Dermis microvascular lymphatic vessel endothelial cell (primary cell): ENCODE data around the gene RIGI. TPM values are rescaled to one million over a fixed set of nuclear protein-coding genes. Genes with fewer than 3 reads are reported as not detected.
"Not testable (repeated sequence)": the region's sequence is repeated elsewhere in the genome, so short reads cannot be mapped to it uniquely, and the experiment has no call there.

Experiments
- DNase-seq, 2 donors: peaks; one replicate each; pipeline versions ENCODE4 v3.0.0 to v3.0.0-alpha.2; 2010; ENCODE audit warnings: low read depth in 2 of 2
- total RNA-seq: library from RNA; depleted of rRNA; stranded (reverse); fragments of >200 nt; gene quantifications from 2 replicates; pipeline ENCODE4 v1.2.1, GENCODE V29; 2014

RIGI gene
- total RNA-seq, result 14.0 and 15.3 TPM in 2 replicates

DNA sequence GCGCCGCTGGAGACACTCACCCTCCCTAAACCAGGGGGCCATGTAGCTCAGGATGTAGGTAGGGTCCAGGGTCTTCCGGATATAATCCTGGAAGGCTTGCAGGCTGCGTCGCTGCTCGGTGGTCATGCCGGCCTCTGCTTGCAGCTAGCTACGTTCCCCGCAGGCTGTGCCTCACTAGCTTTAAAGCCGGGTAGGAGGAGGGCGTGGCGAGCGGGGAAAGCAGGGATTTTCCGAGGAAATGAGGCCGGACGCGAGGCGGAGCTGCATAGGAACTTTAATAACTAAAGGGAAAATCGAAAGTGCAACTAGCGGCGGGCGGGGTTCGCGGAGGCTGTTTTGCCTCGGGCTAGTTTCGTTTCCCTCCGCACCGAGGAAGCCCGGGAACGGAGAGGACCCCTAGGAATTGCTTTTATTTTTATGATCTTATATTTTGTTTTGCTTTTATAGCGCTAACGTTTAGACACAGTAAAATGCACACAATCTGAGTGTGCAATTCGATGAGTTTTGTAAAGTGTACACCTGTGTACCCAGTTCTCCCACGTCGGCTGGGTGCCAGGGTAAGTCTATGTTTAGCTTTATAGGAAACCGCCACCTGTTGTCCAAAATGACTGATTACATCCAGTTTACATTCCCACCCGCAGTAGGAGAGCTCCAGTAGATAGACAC, at the start of gene RIGI:
Gene RIGI, minus strand, starts transcription at position 156 of the 666 bp plus-strand sequence. Its CDS starts 30 bp downstream, at position 126.
- DNase-seq, result peak; percentile 92 to 96

DNA sequence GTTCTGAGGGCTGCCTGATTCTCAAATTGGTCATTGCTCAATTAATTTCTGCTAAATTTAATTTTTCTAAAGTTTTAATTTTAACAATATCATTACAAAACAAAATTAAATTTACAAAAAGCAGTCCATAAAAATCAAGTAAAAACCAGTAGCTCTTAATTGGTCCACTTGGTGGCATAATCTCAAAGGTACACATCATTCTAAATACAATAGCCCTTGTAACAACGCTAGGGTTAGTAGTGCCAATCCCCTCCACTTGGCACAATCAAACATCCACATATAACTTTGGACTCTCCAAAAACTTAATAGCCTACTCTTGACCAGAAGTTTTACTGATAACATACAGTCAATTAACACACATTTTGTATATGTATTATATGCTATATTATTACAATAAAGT, 48.9 kb upstream of the RIGI start:
- no peak for DNase-seq

DNA sequence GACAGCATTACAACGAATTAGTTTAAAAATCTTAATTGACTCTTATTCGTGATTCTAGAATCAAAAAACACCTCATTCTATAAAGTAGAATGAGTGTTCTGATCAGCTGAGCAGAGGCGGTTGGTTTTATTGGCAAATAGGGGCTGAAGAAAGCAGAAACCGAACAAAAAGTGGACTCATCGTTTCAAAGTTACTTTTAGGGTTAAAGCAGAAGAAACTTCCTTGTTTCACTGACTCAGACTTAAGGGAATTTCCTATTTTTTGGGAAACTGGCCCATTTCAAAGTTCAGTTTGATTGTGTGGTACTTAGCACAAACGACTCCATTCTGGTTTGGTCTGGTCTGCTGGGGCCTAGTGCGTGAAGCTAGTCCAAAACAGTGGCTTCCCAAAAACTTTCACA, 47.8 kb upstream of the RIGI start:
- DNase-seq, result no peak

DNA sequence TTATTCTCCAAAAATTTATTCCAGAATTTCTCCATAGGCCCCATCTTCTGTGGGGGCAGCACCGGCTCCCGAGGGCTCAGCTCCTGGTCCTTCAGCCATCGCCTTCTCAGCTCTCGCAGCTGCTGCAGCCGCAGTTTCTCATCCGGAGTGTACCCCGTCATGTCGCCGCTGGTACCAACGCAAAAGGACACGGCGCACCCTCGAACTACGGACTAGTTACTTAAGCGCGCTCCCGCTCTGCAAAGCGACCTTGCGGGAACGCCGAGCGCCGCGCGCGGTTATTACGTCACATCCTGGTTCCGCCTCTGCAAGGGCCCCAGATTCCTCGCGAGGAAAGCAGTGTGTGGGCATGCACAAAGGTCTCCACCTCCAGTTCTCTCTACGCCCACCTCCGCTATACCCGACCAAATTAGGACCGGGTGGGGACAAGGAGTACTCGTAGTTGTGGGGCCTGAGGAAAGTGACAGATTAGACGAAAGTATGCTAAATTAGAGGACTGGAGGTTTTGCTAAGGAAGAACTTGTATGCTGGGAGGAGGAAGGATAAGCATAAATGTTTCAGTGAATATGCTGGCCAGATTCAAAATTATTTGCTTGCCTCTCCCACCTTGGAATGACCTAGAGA, 47.0 kb upstream of the RIGI start, which contains the start of gene NDUFB6:
Gene NDUFB6, minus strand, starts transcription at position 260 of the 624 bp plus-strand sequence. Its CDS starts 99 bp downstream, at position 161.
- peak; percentile 86 to 92 for DNase-seq

DNA sequence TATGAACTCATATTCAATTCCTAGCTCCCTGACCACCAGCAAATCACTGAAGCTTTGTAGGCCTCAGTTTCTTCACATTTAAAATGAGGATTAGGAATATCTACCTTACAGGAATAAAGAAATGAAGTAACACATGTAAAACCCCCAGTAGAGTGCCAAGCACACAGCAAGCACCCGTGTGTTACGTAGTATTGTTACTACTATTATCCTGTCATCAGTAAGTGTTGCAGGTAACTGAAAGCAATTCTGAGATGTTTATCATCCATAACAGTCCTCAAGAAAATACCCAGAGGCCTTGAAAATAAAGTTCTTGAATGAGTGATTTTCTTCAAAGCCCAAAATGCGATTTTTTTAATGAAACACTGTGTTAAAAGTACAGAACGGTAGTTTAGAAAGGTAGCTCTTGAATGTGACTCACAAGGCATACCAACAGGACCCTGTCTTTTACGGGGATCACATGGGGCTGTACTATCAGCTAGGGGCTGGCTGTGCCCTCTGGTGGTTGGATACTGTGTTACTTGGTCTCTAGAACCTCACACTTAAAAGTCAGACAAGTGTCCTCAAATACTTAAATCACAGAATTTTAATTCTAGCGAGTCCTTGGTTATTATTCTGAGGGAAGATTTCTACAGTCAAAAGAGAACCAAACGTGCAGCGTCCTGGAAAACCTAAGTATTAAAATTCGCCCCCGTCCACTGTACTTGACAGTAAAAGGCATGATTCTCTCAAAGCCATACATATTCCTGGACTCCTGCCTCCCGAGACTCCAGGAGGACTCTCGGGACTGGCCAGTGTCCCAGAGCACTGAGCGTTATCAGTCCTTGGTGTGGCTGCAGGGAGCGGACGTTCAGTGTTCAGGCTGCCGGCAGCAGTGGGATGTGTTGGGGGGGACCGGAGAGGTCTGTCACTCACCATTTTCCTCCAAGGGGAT, 46.2 kb upstream of the RIGI start:
- DNase-seq, result peak; percentile 77 to 90

DNA sequence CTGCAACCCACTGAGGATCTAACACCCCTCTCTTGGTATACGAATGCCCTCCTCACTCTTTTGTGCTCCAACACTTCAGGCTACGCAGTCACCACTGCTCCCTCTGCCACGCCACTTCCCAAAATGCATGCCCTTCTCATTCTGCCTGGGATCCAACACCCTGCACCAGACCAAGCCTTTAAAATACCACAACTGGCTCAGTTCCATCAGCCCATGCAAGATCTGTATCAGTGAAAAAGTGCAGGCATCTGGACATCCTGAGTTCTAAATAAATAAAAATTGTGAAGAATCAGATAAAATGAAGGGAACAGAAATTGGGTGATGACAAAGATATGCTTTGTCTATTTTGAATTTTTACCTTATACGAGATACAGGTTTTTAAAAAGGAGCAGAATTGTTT, 44.3 kb upstream of the RIGI start:
- DNase-seq, result no peak

DNA sequence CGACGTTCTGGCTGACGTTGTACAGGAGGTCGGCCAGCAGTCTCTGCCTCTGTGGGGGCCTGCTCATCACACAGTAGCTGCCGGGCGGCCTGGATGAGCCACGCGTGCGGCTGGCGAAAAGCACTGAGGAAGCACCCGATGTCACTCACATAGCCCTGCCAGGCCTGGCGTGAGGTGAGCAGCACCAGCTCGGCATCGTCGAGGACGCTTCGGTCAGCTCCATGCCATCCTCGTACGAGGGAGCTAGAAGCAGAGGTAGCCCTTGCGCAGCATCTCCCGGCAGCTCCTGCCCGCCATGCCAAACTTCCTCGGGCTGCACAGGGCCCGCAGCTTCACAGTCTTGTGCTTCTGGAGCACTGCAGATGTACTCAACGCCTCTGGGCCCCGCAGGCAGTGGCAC, 40.8 kb upstream of the RIGI start:
- DNase-seq, result no peak

DNA sequence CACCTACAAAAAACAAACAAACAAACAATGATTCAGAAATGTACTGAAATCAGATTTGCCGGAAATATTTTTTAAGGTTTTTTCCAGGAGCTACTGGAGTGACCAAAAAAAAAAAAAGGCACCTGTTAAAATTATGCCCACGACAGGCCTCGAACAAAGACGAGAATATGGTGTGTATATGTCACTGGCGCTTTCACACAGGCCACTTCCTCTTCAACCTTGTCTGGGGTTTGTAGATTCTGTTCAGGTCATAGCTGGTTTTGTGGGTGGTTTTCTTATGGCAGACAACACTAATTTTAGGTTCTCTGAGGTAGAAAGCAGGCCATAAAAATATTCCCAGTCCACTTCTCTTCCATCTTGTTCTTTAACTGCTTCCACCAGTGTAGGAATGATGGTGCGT, 40.0 kb upstream of the RIGI start:
- no peak for DNase-seq

DNA sequence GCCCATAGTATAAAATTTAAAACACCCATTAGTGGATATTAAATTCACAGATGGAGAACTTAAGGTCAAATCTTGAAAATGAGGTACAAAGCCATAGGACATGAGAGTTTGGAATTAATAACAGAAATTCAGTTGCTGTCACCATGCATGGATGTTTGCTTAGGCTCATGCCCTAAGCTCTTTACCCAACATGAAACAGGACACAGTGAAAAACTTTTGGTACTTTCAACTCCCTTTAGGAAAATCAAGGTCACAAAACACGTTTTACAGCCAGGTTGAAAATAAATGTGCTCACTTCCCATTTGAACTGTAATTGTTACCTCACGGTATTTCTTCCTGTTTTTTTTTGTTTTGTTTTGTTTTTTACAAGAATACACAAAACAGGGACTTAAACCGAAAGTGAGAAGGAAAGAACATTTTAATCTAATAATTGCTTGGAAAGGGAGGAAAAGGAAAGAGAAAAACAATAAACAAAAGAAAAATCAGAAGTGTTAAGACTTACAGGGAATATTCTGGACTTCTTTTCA, 32.5 kb upstream of the RIGI start:
- no peak for DNase-seq

DNA sequence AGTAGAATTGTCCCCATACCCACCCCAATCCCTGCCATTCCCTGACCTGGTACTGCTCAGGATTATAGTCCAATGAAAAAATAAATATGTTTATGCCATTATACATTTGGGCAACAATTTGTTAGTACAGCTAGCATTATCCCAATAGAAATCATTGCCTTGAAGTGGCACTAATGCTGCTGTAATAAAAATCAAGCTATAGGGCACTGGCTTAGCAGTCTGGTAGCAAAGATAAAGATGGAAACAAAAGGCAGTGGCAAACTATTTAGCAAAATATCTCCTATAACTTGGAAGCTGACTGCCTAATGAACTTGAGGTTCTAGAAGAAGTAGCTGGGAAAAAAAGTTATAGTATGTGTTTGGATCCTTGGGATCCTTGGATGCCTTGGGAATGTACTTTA, 28.6 kb upstream of the RIGI start:
- no peak for DNase-seq

DNA sequence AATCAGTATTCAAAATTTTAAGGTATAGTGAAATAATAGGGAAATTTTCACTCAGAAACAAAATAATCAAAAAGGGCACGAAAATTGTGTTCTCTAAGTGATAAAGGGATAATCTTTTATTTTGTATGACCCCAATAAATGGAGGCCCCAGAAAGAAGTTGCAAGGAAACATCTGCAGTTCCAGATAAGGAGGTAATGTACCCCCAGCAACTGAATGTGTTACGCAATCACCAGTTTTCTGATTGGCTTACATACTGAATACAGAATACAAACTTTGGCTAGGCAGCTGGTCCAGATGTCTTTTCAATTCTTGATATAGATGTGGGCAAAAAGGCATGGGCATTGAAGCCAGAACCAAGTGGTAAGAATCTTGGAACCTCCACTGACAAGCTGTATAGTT, 28.1 kb upstream of the RIGI start:
- no peak for DNase-seq

DNA sequence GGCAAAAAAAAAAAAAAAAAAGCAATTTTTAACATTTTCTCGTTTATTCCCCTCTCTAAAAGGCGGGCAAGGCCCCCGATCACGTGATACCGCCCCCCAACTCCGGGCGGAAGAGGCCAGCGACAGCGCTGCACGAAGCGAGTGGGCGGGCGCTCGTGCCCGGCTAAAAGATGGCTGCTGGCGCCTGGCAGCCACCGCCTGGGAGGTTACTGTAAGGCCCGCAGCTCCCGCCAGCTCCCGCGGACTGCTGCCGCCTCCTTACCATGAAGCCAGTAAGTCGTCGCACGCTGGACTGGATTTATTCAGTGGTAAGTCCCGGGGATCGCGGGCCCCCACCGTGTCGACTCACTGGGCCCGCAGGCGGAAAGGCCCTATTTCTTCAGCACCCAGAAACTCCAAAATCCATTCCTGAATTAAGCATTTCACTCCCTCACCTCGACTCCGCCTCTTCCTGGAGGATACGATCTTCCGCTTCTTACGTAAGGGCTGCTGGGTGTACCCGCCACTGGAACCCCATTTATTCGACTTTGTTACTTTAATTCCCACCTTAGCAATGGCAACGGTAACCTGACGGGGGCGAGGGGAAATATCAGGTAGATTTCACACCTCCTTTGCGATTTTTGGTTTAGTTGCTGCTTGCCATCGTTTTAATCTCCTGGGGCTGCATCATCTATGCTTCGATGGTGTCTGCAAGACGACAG, 26.3 kb upstream of the RIGI start, which contains the start of the genes SMIM27 and TOPORS:
Gene SMIM27, plus strand, starts transcription at position 156 of the 701 bp plus-strand sequence. Its CDS starts 108 bp downstream, at position 264.
Gene TOPORS, minus strand, starts transcription at position 415 of the 701 bp plus-strand sequence. Its CDS starts 150 bp downstream, at position 265.
- peak; percentile 78 to 94 for DNase-seq

DNA sequence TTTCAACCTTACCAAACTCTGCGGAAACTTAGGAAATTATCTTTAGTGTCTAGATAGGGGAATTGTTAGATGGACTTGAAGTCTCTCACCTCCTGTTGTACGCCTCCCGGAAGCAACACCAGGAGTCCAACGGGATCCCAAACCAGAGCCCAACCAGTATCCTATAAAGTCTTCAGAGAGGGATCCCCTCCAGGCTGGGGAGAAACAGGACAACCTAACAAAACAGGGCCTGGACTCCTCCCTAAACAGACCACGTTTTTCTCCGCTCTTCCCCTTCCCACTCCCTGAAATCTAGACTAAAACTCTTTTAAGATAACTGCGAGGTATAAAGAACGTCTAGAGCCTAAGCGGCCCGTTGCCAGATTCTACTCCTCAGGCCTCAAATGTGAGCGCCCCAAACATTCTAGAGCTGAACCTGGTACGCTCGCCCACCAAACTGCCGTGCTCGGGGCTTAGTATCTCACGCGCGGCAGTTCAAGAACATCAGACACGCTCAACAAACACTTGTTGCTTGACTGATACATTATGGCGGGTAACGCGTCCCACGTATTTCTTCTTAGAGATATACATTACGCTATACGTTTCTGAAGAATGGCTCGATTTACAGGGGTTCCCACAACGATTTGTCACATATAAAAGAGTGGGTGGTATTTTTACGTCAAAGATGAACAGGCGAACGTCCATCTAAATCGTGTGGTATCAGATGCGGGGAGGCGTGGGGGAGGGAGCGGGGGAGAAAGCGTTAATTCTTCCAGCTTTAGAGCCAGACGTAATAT, 25.5 kb upstream of the RIGI start:
- peak in 1 of 2 donors; percentile 55 for DNase-seq

DNA sequence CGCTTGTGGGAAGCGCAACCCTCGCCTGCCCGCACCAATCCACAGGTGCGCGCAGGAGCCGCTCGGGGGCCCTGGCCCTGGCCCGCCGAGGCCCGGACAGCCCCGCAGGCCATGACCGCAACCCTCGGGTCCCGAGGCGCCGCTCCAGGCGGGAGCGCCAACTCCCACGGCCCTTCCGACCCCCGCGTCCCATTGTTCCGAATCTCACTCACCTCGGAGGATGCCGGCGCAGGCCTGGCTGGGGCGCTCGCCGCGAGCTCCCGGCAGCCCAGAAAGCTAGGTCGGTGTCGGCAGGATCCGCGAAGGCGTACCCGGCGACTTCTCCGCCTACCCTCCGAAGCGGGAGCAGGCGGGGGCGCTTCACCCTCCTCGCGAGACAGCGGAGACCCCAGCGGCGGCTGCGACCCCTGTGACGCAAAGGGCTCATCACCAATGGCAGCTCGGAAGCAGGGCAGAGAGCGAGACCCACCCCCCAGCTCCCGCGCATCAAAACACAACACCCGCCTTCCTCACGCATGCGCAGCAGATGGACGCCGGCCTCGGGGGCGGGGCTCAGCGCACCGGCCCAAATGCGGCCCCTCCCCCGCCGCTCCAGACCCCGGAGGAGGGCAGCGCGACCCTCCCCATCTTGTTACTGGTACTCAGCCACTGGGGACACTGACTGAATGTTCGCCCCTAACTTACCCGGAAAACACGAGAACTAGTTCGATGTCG, 24.7 kb upstream of the RIGI start:
- peak; percentile 88 to 97 for DNase-seq

DNA sequence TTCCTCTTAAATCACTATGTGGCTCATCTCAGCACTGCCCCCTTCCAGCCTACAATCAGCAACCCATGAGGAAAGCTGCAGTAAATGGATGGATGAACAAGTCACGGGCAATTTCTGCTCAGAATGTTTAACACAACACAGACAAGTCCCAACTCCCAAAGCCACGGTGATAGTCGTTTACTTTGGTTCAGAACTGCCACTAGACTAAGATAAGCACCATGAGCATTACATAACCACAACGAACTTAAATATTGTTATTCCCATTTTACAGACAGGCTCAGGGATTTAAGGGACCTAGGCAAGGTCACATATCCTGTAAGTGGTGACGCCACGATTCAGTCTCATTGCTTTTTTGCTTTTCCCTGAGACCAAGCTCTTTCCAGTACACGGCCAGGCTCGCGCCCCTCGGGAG, 24.2 kb upstream of the RIGI start:
- DNase-seq, result peak in 1 of 2 donors; percentile 52

DNA sequence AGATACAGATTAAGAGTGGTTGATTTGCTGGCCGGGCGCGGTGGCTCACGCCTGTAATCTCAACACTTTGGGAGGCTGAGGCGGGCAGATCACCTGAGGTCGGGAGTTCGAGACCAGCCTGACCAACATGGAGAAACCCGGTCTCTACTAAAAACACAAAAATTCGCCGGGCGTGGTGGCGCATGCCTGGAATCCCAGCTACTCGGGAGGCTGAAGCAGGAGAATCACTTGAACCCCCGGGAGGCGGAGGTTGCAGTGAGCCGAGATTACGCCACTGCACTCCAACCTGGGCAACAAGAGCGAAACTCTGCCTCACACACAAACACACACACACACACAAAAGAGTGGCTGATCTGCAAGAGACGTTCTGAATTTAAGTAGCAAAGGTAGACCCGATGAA, 22.2 kb upstream of the RIGI start:
- DNase-seq, result not testable (repeated sequence)

DNA sequence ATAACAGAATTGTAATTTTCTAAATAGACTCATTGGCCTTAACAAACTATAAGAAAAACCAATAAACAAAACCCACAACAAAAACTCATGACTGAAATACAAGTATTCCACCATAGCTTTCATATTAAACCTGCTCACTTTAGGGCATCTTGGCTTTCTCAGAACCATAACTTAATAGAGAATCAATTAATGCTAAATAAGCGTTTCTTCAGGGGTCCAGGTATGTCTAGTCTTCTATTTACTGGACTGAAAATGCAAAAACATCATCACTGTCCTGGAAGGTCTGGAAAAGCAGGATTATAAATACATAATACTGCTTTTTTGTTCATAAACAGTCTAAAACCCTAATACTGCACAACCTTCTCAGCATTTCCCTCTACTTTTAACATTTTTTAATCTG, 19.9 kb upstream of the RIGI start:
- no peak for DNase-seq

DNA sequence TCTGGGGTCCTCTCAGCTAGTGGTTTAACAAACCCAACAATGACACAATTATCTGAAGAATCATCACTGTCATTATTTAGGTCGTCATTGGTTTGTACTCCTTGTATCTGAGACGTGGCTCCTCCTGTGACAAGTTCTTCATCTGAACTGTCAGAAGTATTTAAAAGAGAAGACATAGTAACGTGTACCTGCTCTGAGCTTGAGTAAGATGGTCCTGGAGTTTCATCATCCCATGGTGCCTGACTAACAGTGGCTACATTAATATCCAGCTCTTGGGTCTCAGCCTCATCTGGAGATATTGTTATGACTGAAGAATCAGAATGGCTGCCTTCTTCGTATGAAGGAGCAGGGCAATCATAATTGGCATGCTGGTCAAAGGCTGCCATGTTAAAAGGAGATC, 17.1 kb upstream of the RIGI start:
- DNase-seq, result no peak

DNA sequence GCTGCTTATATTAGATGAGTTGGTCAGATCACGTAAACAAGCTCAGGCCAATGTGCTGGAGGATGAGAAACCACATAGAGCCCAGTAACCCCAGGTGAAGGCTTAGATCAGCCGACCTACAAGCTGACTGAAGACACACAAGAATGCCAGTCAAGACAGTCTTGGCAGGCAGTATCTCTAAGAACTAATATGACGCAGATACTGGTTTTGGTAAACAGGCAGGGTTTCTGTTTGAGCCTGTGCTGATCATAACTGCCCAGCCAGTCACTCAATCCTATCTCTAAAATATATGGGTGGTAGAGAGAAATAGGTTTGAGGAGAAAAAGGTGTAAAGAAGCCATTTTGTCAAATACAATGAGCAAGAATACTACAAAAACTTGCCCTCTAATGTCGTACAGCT, 7.8 kb upstream of the RIGI start:
- DNase-seq, result no peak

DNA sequence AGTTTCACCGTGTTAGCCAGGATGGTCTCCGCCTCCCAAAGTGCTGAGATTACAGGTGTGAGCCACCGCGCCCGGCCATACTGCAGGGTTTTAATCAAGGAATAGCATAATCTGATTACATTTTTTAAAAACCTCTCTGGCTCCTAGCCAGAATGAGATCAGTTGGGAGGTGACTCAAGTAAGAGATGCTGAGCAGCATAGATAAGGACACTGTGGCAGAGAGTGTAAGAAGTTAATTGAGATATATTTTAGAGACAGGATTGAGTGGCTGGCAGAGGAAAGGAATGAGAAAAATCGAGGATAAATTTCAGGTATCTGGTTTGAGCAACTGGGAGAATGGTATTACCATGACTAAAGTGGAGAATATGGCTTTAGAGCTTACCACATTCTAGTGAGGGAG, 7.3 kb upstream of the RIGI start:
- DNase-seq, result no peak
